Fibroblast of lung (primary cell): ENCODE results near the gene AADACL2. TPM values are rescaled to one million over a fixed set of nuclear protein-coding genes. Genes with fewer than 3 reads are reported as not detected.
A peak's percentile ranks its signal among the peaks of the same experiment; 100 is the strongest.

ENCODE experiments used
- DNase-seq, 2 donors: peaks; one replicate each; pipeline versions ENCODE4 v3.0.0 to v3.0.0-alpha.2; 2010; ENCODE audit warnings: low read depth in 2 of 2
- H2AFZ ChIP-seq: 2 replicates; pipeline ENCODE4 v1.5.1; 2012; ENCODE audit warnings: low read length, control low read depth, inconsistent platforms
- H3K27ac ChIP-seq: 2 replicates; pipeline ENCODE4 v1.5.1; 2011; ENCODE audit warnings: low read length, control low read depth; ENCODE audit not compliant: insufficient read depth
- H3K27me3 ChIP-seq: 2 replicates; pipeline ENCODE4 v1.5.1; 2011; ENCODE audit warnings: mild to moderate bottlenecking, low read length; ENCODE audit not compliant: control insufficient read depth, insufficient read depth
- H3K36me3 ChIP-seq: 2 replicates; pipeline ENCODE4 v1.5.1; 2011; ENCODE audit warnings: low read length; ENCODE audit not compliant: control insufficient read depth, insufficient read depth
- H3K4me1 ChIP-seq: 2 replicates; pipeline ENCODE4 v1.5.1; 2011; ENCODE audit warnings: low read length; ENCODE audit not compliant: control insufficient read depth, insufficient read depth; ENCODE audit errors: extremely low read depth
- H3K4me2 ChIP-seq: 2 replicates; pipeline ENCODE4 v1.5.1; 2011; ENCODE audit warnings: low read length, control low read depth; ENCODE audit not compliant: insufficient read depth; ENCODE audit errors: extremely low read depth
- H3K4me3 ChIP-seq, 4 experiments: fragments of 200-600 bp in 1 of 4; sonication (generic) in 1 of 4; replicated peaks in 1 of 4; 2 replicates each; pipeline ENCODE4 v1.5.1; 2011 to 2016; ENCODE audit warnings: low read length in 4 of 4, low read depth in 3 of 4, mild to moderate bottlenecking in 3 of 4, control low read depth in 2 of 4, inconsistent platforms in 1 of 4, mixed read lengths in 1 of 4; ENCODE audit not compliant: insufficient read depth in 1 of 4; ENCODE audit errors: control extremely low read depth in 1 of 4
- H3K79me2 ChIP-seq: 2 replicates; pipeline ENCODE4 v1.5.1; 2012; ENCODE audit warnings: mild to moderate bottlenecking, low read length, inconsistent platforms; ENCODE audit not compliant: control insufficient read depth, insufficient read depth
- H3K9ac ChIP-seq: 2 replicates; pipeline ENCODE4 v1.5.1; 2011; ENCODE audit warnings: mild to moderate bottlenecking, low read length, control low read depth; ENCODE audit not compliant: insufficient read depth
- H3K9me3 ChIP-seq: 2 replicates; pipeline ENCODE4 v1.5.1; 2012; ENCODE audit warnings: low read depth, low read length; ENCODE audit not compliant: control insufficient read depth, insufficient read depth
- H4K20me1 ChIP-seq: 2 replicates; pipeline ENCODE4 v1.5.1; 2011; ENCODE audit warnings: low read length; ENCODE audit not compliant: control insufficient read depth, insufficient read depth; ENCODE audit errors: extremely low read depth
- EZH2 ChIP-seq: IDR thresholded peaks from 2 replicates; pipeline ENCODE4 v1.5.1; 2012; ENCODE audit warnings: low read length, control low read depth, mild to moderate bottlenecking; ENCODE audit errors: missing control alignments
- polyA minus RNA-seq: library from RNA; depleted of rRNA, polyadenylated mRNA; stranded (reverse); fragments of >200 nt; gene quantifications from 2 replicates; pipeline ENCODE4 v1.2.3, GENCODE V29; 2011; ENCODE audit warnings: low replicate concordance
- polyA plus RNA-seq, 2 donors: library from polyadenylated mRNA; depleted of rRNA in 1 of 2; stranded (reverse) in 1 of 2; unstranded in 1 of 2; fragments of >200 nt; gene quantifications; 2 replicates each; pipeline ENCODE4 v1.2.1, GENCODE V29; 2011 to 2012; ENCODE audit warnings: missing spikeins in 1 of 2
- total RNA-seq: library from RNA; depleted of rRNA; stranded (reverse); fragments of >200 nt; gene quantifications from 2 replicates; pipeline ENCODE4 v1.2.1, GENCODE V29; 2014
- TF ChIP-seq, protein P1 (sequence below), 2 donors: IDR thresholded peaks in 1 of 2; conservative IDR thresholded peaks in 1 of 2; 1 replicate in 1 of 2; 2 replicates in 1 of 2; pipeline ENCODE4 v1.5.1; 2011 to 2012; ENCODE audit warnings: low read length in 2 of 2, control low read depth in 1 of 2, inconsistent platforms in 1 of 2, low read depth in 1 of 2, mild to moderate bottlenecking in 1 of 2

The AADACL2 gene, protein sequence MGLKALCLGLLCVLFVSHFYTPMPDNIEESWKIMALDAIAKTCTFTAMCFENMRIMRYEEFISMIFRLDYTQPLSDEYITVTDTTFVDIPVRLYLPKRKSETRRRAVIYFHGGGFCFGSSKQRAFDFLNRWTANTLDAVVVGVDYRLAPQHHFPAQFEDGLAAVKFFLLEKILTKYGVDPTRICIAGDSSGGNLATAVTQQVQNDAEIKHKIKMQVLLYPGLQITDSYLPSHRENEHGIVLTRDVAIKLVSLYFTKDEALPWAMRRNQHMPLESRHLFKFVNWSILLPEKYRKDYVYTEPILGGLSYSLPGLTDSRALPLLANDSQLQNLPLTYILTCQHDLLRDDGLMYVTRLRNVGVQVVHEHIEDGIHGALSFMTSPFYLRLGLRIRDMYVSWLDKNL
- under 0.01 TPM in 1 of 2 replicates, not detected in the other for total RNA-seq
- not detected in 2 replicates for polyA plus RNA-seq
- polyA plus RNA-seq (2012): not detected in 2 replicates
- polyA minus RNA-seq: not detected in 2 replicates

DNA sequence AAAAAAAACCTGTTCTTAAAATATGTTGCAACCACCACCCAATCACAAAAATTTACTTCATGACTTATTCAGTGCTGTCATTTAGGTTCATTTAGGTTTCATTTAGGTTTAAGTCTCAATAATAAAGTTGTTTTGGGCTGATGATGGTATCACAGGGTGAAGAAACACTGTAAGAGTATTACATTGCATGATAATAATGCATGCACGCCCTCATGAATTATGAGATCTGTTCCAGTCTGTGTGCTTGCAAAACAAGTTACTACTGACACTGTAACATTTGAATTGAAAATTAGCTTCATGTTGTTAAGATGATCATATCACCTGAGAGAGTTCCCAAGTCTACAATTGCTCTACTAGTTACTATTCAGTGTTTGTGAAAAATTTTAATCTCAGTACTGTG lies at the start of gene AADACL2:
AADACL2 (plus strand) TSS at position 315 of the 400 bp plus-strand sequence. CDS start 109 bp downstream, outside the sequence.
- TF ChIP-seq EZH2: no peak
- TF ChIP-seq, protein P1, sequence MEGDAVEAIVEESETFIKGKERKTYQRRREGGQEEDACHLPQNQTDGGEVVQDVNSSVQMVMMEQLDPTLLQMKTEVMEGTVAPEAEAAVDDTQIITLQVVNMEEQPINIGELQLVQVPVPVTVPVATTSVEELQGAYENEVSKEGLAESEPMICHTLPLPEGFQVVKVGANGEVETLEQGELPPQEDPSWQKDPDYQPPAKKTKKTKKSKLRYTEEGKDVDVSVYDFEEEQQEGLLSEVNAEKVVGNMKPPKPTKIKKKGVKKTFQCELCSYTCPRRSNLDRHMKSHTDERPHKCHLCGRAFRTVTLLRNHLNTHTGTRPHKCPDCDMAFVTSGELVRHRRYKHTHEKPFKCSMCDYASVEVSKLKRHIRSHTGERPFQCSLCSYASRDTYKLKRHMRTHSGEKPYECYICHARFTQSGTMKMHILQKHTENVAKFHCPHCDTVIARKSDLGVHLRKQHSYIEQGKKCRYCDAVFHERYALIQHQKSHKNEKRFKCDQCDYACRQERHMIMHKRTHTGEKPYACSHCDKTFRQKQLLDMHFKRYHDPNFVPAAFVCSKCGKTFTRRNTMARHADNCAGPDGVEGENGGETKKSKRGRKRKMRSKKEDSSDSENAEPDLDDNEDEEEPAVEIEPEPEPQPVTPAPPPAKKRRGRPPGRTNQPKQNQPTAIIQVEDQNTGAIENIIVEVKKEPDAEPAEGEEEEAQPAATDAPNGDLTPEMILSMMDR (conservative IDR thresholded peaks at IDR 0.05 in 1 of 2, IDR thresholded peaks at IDR 0.05 in 1 of 2; ENCODE audit: low read depth in 1 of 2, low read length in 2 of 2): no peak
- H3K4me1 ChIP-seq: no peaks in the 10 kb centered on the region
- H3K27ac ChIP-seq: no peak within 1 kb of the TSS
- H3K79me2 ChIP-seq: no peaks in the 10 kb centered on the region
- no peaks in the 10 kb centered on the region for H3K9me3 ChIP-seq
- no peaks in the 10 kb centered on the region for H4K20me1 ChIP-seq
- no peak within 1 kb of the TSS for H2AFZ ChIP-seq
- DNase-seq: no peak
- no peak within 1 kb of the TSS for H3K9ac ChIP-seq
- no peaks in the 10 kb centered on the region for H3K27me3 ChIP-seq
- H3K4me3 ChIP-seq: no peak within 1 kb of the TSS
- no peaks in the 10 kb centered on the region for H3K36me3 ChIP-seq
- no peak within 1 kb of the TSS for H3K4me2 ChIP-seq

DNA sequence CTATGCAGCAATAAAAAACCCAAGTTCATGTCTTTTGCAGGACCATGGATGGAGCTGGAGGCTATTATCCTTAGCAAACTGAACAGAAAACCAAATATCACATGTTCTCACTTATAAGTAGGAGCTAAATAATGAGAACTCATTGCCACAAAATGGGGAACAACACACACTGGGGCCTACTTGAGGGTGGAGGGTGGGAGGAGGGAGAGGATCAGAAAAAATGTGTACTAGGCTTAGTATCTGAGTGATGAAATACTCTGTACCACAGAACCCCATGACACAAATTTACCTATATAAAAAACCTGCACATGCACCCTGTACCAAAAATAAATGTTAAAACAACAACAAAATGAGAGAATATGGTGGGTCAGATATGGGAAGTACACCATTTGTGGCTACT lies 49.6 kb upstream of the AADACL2 start:
- no peaks in the 10 kb centered on the region for H3K79me2 ChIP-seq
- H3K4me2 ChIP-seq: no peak overlapping the region
- H3K27ac ChIP-seq: no peak overlapping the region
- no peaks in the 10 kb centered on the region for H3K9me3 ChIP-seq
- no peaks in the 10 kb centered on the region for H3K27me3 ChIP-seq
- H4K20me1 ChIP-seq: no peaks in the 10 kb centered on the region
- DNase-seq: no peak
- H3K36me3 ChIP-seq: no peaks in the 10 kb centered on the region
- no peaks in the 10 kb centered on the region for H3K4me1 ChIP-seq
- TF ChIP-seq, protein P1 (conservative IDR thresholded peaks at IDR 0.05 in 1 of 2, IDR thresholded peaks at IDR 0.05 in 1 of 2; ENCODE audit: low read depth in 1 of 2, low read length in 2 of 2): no peak
- TF ChIP-seq EZH2: no peak
- H3K4me3 ChIP-seq: no peak overlapping the region
- H3K9ac ChIP-seq: no peak overlapping the region
- H2AFZ ChIP-seq: no peak overlapping the region

DNA sequence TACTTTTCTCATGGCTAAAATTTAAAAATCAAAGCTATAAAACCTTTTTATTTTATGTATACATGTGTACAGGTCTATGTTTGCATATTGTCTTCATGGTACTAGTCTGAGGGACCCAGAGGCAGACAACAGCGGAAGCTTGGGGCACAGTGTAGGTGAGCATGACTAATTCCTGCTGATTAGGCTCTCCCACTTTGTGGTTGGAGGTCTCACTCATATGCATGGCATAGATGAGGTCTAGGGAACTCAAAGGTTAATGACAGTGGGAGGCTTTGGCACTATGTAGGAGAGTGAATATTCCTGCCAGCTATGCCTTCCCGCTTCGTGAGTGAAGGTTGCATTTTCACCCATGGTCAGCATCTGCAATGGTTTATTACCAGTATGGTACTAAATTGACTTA lies 47.5 kb upstream of the AADACL2 start:
- Histone ChIP-seq H3K9ac (no peak overlapping the region), H3K4me2 (no peak overlapping the region), H3K36me3 (no peaks in the 10 kb centered on the region), H3K9me3 (no peaks in the 10 kb centered on the region), H3K27me3 (no peaks in the 10 kb centered on the region), H4K20me1 (no peaks in the 10 kb centered on the region), H2AFZ (no peak overlapping the region), H3K4me3 (no peak overlapping the region), H3K27ac (no peak overlapping the region), H3K4me1 (no peaks in the 10 kb centered on the region), H3K79me2 (no peaks in the 10 kb centered on the region)
- DNase-seq: peak in 1 of 2 donors; percentile 50
- TF ChIP-seq, protein P1 (conservative IDR thresholded peaks at IDR 0.05 in 1 of 2, IDR thresholded peaks at IDR 0.05 in 1 of 2; ENCODE audit: low read depth in 1 of 2, low read length in 2 of 2): no peak
- TF ChIP-seq EZH2: no peak
